Measurements from ENCODE around the gene F8A3. TPM values are rescaled to one million over a fixed set of nuclear protein-coding genes. Genes with fewer than 3 reads are reported as not detected.
"Not testable (repeated sequence)": the region's sequence is repeated elsewhere in the genome, so short reads cannot be mapped to it uniquely, and the experiment has no call there.

The F8A3 gene
- 10 to 100 TPM in 3 of 4 donors, 1 to 10 TPM in 1; 9.9 to 26.5 (median 15.4) TPM for total RNA-seq

DNA sequence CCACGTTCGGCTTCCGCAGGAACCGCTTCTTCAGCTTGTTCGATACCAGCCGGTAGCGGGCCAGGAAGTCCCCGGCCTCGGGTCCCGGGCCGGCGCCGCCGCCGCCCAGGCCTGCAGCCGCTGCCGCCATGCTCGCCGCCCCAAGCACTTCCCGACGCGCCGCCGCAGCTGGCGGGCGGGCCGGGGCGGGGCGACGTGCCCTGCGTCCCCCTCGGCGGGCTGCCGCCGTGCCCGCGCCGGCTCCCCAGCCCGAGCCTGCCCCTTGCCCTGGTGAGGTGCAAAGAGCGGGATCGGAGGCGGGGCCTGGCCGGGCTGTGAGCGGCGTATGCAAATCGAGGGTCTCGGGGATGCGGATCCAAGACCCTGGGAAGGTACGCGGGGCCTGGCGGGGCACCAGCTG is at the start of gene F8A3:
TSS of gene F8A3 (minus strand) at position 150 of the 400 bp plus-strand sequence. CDS start at position 130, 20 bp downstream.
- not testable (repeated sequence) for H3K4me3 ChIP-seq, DNase-seq, H3K4me1 ChIP-seq, H3K27ac ChIP-seq, H3K36me3 ChIP-seq, H3K9me3 ChIP-seq, H3K27me3 ChIP-seq

GRCh38 chrX:155505296-155505695 is 46.9 kb upstream of the F8A3 start:
- Histone ChIP-seq H3K4me1 (no peaks in the 10 kb centered on the region), H3K27me3 (no peaks in the 10 kb centered on the region), H3K4me3 (no peak overlapping the region), H3K27ac (no peak overlapping the region), H3K36me3 (no peaks in the 10 kb centered on the region), H3K9me3 (no peaks in the 10 kb centered on the region)
- no peak for DNase-seq
- TF ChIP-seq POLR2A (IDR thresholded peaks at IDR 0.05) (no peak), CTCF (IDR thresholded peaks at IDR 0.05) (no peak)

DNA sequence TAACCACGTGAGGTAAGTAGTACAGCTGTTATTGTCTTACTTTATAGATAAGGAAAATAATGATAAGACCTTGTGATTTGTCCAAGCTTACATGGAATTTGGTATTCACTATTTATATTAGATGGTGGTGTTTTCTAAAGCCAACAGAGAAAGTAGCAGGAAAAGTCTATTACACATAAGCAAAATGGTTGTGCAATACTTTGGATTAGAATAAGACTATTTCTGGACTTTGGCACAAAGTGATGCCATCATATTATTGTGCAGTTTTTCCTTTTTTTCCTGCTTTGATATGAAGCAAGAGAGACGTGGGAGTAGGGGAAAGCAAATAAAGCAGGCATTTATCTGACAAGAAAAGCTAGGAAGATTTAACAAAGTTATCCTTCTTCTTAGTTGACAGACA is 36.7 kb upstream of the F8A3 start:
- H3K27ac ChIP-seq, H3K4me1 ChIP-seq, H3K9me3 ChIP-seq, H3K4me3 ChIP-seq, H3K36me3 ChIP-seq, H3K27me3 ChIP-seq, DNase-seq: not testable (repeated sequence)

GRCh38 chrX:155491421-155491820 is 33.0 kb upstream of the F8A3 start:
- DNase-seq, H3K4me1 ChIP-seq, H3K9me3 ChIP-seq, H3K36me3 ChIP-seq, H3K27me3 ChIP-seq, H3K27ac ChIP-seq, H3K4me3 ChIP-seq: not testable (repeated sequence)

GRCh38 chrX:155477136-155477535 is 18.7 kb upstream of the F8A3 start:
- H3K27me3 ChIP-seq, H3K4me3 ChIP-seq, H3K4me1 ChIP-seq, H3K27ac ChIP-seq, DNase-seq, H3K36me3 ChIP-seq, H3K9me3 ChIP-seq: not testable (repeated sequence)

GRCh38 chrX:155466269-155466938 is 8.0 kb upstream of the F8A3 start:
- not testable (repeated sequence) for H3K36me3 ChIP-seq, DNase-seq, H3K27ac ChIP-seq, H3K27me3 ChIP-seq, H3K4me1 ChIP-seq, H3K4me3 ChIP-seq, H3K9me3 ChIP-seq

DNA sequence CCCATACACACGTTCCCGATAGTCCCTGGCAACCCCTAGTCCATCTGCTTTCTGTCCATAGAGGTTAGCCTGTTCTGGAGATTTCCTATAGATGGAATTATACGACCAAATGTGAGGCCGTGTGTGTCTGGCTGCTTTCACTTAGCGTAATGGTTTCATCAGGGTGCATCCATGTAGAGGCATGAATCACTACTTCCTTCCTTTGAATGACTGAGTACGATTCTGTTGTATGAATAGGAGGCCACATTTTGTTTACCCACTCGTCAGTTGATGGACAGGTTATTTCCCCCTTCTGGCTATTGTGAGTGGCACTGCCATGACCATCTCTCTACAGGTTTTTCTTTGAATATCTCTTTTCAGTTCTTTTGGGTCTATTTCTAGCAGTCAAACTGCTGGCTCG is 2.1 kb upstream of the F8A3 start:
- not testable (repeated sequence) for H3K27me3 ChIP-seq, H3K36me3 ChIP-seq, H3K4me3 ChIP-seq, H3K9me3 ChIP-seq, H3K27ac ChIP-seq, DNase-seq, H3K4me1 ChIP-seq

GRCh38 chrX:155457761-155458447 is 516 bp downstream of the F8A3 start:
- not testable (repeated sequence) for H3K4me1 ChIP-seq, DNase-seq, H3K9me3 ChIP-seq, H3K27ac ChIP-seq, H3K4me3 ChIP-seq, H3K27me3 ChIP-seq, H3K36me3 ChIP-seq

- no peak for DNase-seq
- Histone ChIP-seq H3K27ac (no peak overlapping the region), H3K36me3 (no peaks in the 10 kb centered on the region), H3K27me3 (no peaks in the 10 kb centered on the region), H3K4me3 (no peak overlapping the region), H3K9me3 (peaks cover 0 to 11% (median 0%) of the 10 kb centered on the region in 4 donors), H3K4me1 (no peaks in the 10 kb centered on the region)
- no peak for TF ChIP-seq CTCF (IDR thresholded peaks at IDR 0.05)
These were observed 17.3 kb downstream of the F8A3 start for GRCh38 chrX:155441097-155441496.

All from Peyer's patch (tissue), 4 donors.